Nephron progenitor cell (in vitro differentiated cells): ENCODE measurements around the gene TRIO.
A peak's percentile ranks its signal among the peaks of the same experiment; 100 is the strongest.

Experiments
- DNase-seq: peaks from one replicate; pipeline ENCODE4 v3.0.0; 2021
- H3K27ac Mint-ChIP-seq: 2 replicates; pipeline ENCODE4 v1.8.0; 2021; ENCODE audit warnings: mild to moderate bottlenecking, moderate library complexity, mixed read lengths
- H3K27me3 Mint-ChIP-seq: 2 replicates; pipeline ENCODE4 v1.8.0; 2021; ENCODE audit warnings: mild to moderate bottlenecking, low read depth, mixed read lengths; ENCODE audit not compliant: poor library complexity
- H3K36me3 Mint-ChIP-seq: 2 replicates; pipeline ENCODE4 v1.8.0; 2021; ENCODE audit warnings: low read depth, mixed read lengths
- H3K4me1 Mint-ChIP-seq: 2 replicates; pipeline ENCODE4 v1.8.0; 2021; ENCODE audit warnings: mixed read lengths
- H3K4me3 Mint-ChIP-seq: 2 replicates; pipeline ENCODE4 v1.8.0; 2021; ENCODE audit warnings: mild to moderate bottlenecking, moderate library complexity, mixed read lengths
- H3K9me3 Mint-ChIP-seq: 2 replicates; pipeline ENCODE4 v1.8.0; 2021; ENCODE audit warnings: mild to moderate bottlenecking, moderate library complexity, mixed read lengths
- CTCF ChIP-seq: fragments of 200-600 bp; sonication (generic); IDR thresholded peaks from 2 replicates; pipeline ENCODE4 v1.5.0; 2021; ENCODE audit warnings: antibody characterized with exemption

The TRIO gene

GRCh38 chr5:14171046-14171445, 27.9 kb downstream of the TRIO start:
- no peak overlapping the region for H3K27ac Mint-ChIP-seq
- H3K4me1 Mint-ChIP-seq: peaks cover 88% of the 10 kb centered on the region

GRCh38 chr5:14171621-14172020, 28.5 kb downstream of the TRIO start:
- Mint-ChIP-seq H3K4me3 (peak overlapping the region; percentile 62), H3K9me3 (no peaks in the 10 kb centered on the region), H3K27ac (peak overlapping the region; percentile 95), H3K4me1 (peaks cover 82% of the 10 kb centered on the region), H3K36me3 (no peaks in the 10 kb centered on the region), H3K27me3 (no peaks in the 10 kb centered on the region)
- DNase-seq: no peak
- TF ChIP-seq CTCF: no peak

More at GRCh38 chr5:14171046-14171445, 27.9 kb downstream of the TRIO start:
- Mint-ChIP-seq H3K9me3 (no peaks in the 10 kb centered on the region), H3K4me3 (no peak overlapping the region), H3K36me3 (peaks cover 5% of the 10 kb centered on the region), H3K27me3 (no peaks in the 10 kb centered on the region)
- no peak for DNase-seq
- no peak for TF ChIP-seq CTCF

GRCh38 chr5:14172149-14172795, 29.1 kb downstream of the TRIO start:
- TF ChIP-seq CTCF: no peak
- no peak for DNase-seq
- Mint-ChIP-seq H3K4me1 (peaks cover 80% of the 10 kb centered on the region), H3K27me3 (no peaks in the 10 kb centered on the region), H3K9me3 (no peaks in the 10 kb centered on the region), H3K36me3 (no peaks in the 10 kb centered on the region), H3K4me3 (peak overlapping the region; percentile 81), H3K27ac (peak overlapping the region; percentile 99)

DNA sequence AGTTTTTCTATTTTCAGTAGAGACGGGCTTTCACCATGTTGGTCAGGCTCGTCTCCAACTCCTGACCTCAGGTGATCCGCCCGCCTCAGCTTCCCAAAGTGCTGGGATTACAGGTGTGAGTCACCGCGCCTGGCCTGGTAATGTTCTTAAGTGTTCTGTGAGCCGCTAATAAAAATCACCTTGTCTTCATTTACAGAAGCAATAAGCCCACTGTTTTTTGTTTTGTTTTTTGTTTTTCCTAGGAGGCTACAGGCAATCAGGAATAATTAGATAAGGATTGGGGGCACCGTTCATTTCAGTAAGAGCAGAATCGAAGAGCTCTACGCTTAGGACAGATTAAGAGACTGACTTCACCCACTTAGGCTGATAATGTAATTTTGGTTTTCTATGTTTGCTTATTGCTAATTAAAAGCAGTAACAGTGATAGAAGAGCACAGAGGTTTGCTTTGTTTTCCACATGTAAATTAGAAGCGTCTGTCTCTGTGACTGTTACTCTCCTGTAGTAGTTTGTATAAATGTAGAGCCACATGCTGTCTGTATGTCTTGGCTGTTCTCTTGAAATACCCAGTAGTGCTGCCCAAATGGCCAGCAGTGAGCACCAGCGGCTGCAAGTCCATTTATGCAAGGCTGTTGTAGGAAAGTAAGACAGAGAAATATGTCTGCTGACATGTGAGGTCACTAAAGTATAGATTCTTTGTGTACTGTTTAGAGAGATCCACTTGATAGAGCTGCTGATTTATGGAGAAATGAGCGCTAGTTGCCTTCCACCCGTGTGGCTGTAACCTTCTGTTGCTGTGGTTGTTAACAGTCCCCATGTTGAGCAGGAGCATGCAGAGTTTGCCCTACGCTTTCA, 30.5 kb downstream of the TRIO start:
- H3K27ac Mint-ChIP-seq: peak overlapping the region; percentile 99
- no peaks in the 10 kb centered on the region for H3K36me3 Mint-ChIP-seq
- peak overlapping the region; percentile 81 for H3K4me3 Mint-ChIP-seq
- H3K27me3 Mint-ChIP-seq: no peaks in the 10 kb centered on the region
- no peak for DNase-seq
- peaks cover 81% of the 10 kb centered on the region for H3K4me1 Mint-ChIP-seq
- no peaks in the 10 kb centered on the region for H3K9me3 Mint-ChIP-seq
- no peak for TF ChIP-seq CTCF

DNA sequence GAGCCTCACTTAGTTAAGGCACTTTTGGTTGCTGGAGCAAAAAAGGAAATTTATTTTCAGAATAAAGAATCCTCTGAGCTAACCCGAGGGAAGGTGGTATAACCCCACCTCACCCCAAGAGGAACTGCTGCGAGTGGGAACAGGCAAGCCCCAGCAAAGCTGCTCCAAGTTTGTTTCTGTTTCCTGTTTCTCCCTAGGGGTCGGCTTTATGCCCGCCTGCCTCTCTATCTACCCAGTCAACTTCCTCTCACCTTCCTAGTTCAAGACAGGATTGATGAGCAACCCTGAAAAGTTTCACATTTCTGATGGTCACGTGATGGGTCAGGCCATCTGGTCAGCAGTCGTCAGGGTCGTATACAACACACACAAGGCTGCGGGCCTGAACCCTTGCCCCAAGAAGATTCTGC, 31.1 kb downstream of the TRIO start:
- peaks cover 81% of the 10 kb centered on the region for H3K4me1 Mint-ChIP-seq
- peak; percentile 71 for DNase-seq
- H3K36me3 Mint-ChIP-seq: no peaks in the 10 kb centered on the region
- peak overlapping the region; percentile 81 for H3K4me3 Mint-ChIP-seq
- TF ChIP-seq CTCF: no peak
- no peaks in the 10 kb centered on the region for H3K9me3 Mint-ChIP-seq
- peak overlapping the region; percentile 99 for H3K27ac Mint-ChIP-seq
- no peaks in the 10 kb centered on the region for H3K27me3 Mint-ChIP-seq
